HCT116 (cell line): ENCODE data around the gene EBLN2.

Experiments
- POLR2AphosphoS5 ChIP-seq: IDR thresholded peaks from 2 replicates; pipeline ENCODE4 v1.6.1; 2011; ENCODE audit warnings: mild to moderate bottlenecking, low read depth, low read length, moderate library complexity
- RAD21 ChIP-seq: IDR thresholded peaks from 2 replicates; pipeline ENCODE4 v1.6.1; 2012; ENCODE audit warnings: low read depth, mild to moderate bottlenecking
- TF ChIP-seq, protein P1 (sequence below), 3 experiments: fragments of 200-600 bp in 1 of 3; sonication (generic) in 1 of 3; IDR thresholded peaks in 2 of 3; conservative IDR thresholded peaks in 1 of 3; 2 replicates each; pipeline ENCODE4 v1.5.1; 2012 to 2017; ENCODE audit warnings: low read depth in 2 of 3, low read length in 2 of 3, antibody characterized with exemption in 1 of 3, borderline replicate concordance in 1 of 3, control low read depth in 1 of 3, mild to moderate bottlenecking in 1 of 3, mixed read lengths in 1 of 3, mixed run types in 1 of 3, moderate library complexity in 1 of 3; ENCODE audit not compliant: insufficient read depth in 1 of 3

DNA sequence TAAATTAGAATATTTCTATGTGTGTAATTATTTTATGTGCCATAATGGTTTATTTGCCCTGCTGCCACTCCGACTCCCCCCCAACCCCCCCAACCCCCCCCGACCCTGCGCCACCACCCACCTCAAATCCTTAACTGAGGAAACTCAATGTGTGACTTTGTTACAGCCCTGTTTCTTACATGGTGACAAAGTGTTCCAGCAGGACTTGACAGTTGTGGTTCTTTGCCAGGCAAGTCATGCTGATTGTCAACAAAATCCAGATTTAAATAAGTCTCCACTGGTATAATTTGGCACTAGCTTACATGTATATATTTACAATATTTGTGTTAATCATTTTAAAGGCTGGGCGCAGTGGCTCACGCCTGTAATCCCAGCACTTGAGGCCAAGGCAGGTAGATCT, 7.7 kb downstream of the EBLN2 start:
- no peak for TF ChIP-seq RAD21
- TF ChIP-seq POLR2AphosphoS5 = no peak
- TF ChIP-seq, protein P1, sequence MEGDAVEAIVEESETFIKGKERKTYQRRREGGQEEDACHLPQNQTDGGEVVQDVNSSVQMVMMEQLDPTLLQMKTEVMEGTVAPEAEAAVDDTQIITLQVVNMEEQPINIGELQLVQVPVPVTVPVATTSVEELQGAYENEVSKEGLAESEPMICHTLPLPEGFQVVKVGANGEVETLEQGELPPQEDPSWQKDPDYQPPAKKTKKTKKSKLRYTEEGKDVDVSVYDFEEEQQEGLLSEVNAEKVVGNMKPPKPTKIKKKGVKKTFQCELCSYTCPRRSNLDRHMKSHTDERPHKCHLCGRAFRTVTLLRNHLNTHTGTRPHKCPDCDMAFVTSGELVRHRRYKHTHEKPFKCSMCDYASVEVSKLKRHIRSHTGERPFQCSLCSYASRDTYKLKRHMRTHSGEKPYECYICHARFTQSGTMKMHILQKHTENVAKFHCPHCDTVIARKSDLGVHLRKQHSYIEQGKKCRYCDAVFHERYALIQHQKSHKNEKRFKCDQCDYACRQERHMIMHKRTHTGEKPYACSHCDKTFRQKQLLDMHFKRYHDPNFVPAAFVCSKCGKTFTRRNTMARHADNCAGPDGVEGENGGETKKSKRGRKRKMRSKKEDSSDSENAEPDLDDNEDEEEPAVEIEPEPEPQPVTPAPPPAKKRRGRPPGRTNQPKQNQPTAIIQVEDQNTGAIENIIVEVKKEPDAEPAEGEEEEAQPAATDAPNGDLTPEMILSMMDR (IDR thresholded peaks at IDR 0.05 in 2 of 3, conservative IDR thresholded peaks at IDR 0.05 in 1 of 3; ENCODE audit: borderline replicate concordance in 1 of 3, insufficient read depth in 1 of 3, low read depth in 2 of 3, low read length in 2 of 3) = no peak
